SIG-M5 treated with dmso at 0.1 percent for 504 hours (cell line): ENCODE data around the gene ADORA1.
A peak's percentile ranks its signal among the peaks of the same experiment; 100 is the strongest.

Experiments
- DNase-seq: peaks from one replicate; lab custom pipeline; 2025; ENCODE audit not compliant: unreplicated experiment; lab: John Stamatoyannopoulos, UW

Gene ADORA1

GRCh38 chr1:203172184-203173010, 44.9 kb downstream of the ADORA1 start:
- DNase-seq, result peak; percentile 53

GRCh38 chr1:203173011-203173555, 45.6 kb downstream of the ADORA1 start:
- DNase-seq, result no peak

DNA sequence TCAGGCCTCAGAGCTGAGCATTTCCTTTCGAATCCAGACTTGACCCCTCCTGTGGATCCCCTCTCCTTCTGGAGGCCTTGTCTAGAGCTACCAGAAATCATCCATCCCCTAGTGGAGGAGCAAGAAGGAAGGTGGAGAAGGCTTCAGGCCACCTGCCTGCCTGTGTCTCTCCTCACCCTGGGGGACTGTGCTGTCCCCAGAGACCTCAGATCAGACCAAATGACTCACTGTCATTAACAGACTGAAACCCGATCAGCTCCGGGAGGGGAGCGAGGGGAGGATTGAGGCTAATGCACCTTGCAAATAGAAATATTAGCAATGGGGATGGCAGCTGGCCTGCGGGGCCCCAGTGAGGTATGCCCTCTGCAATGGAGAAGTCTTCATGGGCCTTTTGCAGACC, 46.0 kb downstream of the ADORA1 start:
- DNase-seq, result no peak

DNA sequence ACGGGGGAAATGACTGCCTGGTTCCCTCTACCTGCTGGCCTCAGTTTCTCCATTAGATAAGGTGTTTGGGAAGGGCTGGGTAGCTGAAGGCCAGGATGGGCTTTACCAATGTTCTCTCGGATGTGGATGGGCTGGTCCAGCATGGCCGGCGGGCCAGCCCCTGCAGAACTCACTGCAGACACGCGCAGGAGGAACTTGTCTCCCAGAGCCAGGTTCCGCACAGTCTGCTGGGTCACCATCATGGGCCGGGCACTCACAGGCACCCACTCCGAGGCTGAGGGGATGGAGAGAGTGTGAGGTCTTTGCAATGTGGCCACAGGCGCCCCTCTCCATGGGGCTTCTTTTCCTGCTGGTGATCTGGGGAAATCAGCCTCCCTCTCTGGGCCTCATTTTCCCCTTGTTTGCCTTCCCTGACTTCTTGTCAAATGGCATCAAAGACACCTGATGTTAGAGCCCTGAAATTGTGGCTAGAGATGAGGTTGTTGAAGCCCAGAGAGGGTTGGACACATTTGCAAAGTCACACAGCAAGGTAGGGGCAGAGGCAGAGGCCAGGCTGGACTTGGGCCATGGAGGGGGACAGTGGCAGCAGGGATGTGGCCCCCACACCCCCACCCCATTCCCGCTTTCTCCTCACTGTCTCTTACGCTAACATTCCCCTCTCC, 46.9 kb downstream of the ADORA1 start:
- no peak for DNase-seq

GRCh38 chr1:203175237-203175826, 47.8 kb downstream of the ADORA1 start, which contains the start of gene MYBPH:
MYBPH (minus strand) TSS chr1:203175826; CDS start chr1:203175755, 71 bp downstream.
- no peak for DNase-seq

DNA sequence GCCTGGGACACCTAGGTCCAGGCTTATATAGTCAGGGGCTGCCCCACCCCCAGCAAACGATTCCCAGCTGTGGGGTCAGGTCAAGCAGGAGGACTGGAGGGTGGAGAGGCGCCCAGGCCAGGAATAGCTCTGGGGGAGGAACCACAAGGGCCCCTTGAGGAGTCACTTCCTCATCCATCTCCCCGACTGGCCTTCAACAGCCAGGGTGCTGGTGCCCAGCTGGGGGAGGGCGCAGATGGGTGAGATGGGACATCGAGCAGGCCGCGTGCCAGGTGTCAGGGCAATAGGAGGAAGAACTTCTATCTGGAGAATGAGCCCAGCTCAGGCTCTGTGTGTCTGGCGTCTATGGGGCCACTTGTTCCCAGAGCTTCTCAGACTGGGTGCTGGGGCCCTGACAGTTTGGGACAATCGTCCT, 48.3 kb downstream of the ADORA1 start:
- peak; percentile 92 for DNase-seq

GRCh38 chr1:203176273-203177035, 48.9 kb downstream of the ADORA1 start:
- no peak for DNase-seq

DNA sequence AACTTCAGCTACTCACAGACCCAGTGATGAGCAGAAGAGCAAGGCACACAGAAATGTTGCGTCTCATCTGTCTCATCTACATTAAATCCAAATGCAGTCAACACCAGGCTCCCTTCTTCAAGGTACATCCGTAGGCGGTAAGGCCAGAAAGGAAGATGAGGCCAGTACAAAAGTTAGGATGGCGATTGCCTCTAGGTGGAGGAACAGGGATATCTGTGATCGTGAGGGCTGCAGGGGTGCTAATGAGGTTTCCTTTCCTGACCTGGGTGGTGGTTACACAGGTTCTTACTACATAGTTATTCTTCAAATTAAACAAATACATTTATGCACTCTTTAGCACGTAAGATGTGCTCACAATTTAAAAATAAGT, 49.5 kb downstream of the ADORA1 start:
- no peak for DNase-seq

- DNase-seq, result no peak
Measured at GRCh38 chr1:203177470-203178039, 50.0 kb downstream of the ADORA1 start.

GRCh38 chr1:203178083-203178482, 50.6 kb downstream of the ADORA1 start:
- DNase-seq, result no peak

DNA sequence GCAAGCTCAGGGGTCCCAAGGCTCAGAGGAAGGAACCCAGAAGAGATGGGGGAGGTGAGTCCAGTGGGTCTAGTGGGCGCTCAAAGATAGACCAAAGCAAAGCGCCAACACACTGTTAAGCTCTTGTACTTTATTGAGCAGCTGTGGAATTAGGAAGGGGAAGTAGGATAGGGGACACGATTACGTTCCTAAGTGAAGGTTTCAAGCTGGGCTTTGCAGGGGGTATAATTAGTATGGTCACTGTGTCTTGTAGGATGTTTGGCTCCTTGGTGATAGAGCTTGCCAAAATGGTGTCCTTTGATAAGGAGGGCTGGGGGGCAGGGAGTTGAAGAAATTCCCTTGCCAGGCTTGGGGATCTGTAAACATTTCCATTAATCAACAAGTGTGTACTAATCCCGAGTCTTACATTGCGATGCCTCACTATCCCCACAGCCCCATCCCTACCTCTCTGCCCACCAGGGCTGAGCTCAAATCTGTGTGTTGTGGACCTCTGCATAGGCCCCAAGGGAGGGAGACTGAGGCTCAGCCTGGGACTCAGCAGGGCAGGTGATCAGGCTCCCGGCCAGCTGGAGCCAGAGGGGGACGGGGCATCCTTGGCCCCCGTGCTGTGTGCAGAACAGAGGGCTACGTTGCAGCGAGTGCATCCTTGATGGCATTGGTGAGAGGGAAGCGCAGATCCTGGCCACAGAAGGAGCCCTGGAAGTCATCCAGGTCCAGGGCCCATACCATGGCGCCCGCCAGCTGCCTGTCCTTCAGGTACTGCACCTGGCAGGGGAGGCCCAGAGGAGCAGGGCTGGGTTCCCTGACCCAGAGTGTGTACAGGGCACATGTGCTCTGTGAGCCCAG, 51.5 kb downstream of the ADORA1 start:
- peak; percentile 43 for DNase-seq

DNA sequence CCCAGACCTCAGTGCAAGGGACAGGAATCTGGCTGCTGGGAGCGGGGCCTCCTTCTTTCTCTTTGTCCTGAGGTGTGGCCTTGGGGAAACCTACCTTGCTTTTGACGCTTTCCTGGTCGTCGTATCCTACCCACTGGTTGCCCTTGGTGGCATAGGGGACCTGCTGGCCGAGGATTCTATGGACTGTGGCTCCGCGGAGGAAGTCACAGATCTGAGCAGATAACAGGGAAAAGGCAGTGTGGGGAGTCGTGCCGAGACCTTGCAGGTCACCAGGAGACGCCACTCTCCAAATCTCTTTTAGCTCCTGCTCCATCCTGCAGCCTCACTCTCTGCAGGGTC, 52.1 kb downstream of the ADORA1 start:
- no peak for DNase-seq

GRCh38 chr1:203180611-203181330, 53.2 kb downstream of the ADORA1 start:
- DNase-seq, result no peak

- DNase-seq, result no peak
Measured at GRCh38 chr1:203181586-203182386, 54.3 kb downstream of the ADORA1 start.

- DNase-seq, result peak; percentile 36
Measured at GRCh38 chr1:203182387-203182953, 54.9 kb downstream of the ADORA1 start.

DNA sequence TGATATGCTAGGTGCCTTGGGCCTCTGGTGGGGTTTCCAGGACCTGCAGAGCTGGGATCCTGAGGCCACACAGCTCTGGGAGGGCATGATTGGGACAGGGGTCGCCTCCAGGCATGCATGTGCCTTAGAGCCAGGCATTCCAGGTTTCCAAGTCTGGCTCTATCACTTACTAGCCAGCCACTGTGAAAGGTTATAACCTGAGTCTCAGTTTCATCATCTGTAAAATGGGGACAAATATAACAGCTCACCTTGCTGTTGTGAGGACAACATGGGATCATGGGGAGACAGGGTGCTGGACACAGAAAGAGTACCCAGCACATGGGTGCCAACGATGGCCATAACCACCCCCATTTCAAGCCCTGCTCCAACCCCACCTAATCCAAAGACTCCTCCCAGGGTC, 56.3 kb downstream of the ADORA1 start:
- no peak for DNase-seq

DNA sequence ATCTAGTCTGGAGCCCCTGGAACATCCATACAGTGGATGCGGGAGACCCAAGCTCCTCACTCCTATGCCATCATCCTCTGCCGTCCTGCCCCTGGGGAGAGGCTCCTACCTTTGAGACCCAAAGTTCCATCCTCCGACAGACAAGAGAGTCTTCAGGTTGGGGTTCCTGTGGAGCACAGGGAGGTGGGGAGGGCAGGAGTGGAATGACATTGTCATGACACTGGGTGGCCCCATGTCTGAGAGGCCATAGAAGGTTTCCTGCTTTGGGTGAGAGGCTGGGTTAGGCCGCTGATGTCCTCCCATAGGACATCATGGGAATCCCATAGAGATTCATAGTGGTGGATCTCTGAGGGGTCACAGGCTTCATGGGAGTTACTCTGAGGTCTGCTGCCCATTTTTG, 56.9 kb downstream of the ADORA1 start:
- DNase-seq, result no peak

- no peak for DNase-seq
Measured at GRCh38 chr1:203185061-203185461, 57.5 kb downstream of the ADORA1 start.
